NCI-H748 (cell line): ENCODE data around the gene PARP15.
"Not testable (repeated sequence)": the region's sequence is repeated elsewhere in the genome, so short reads cannot be mapped to it uniquely, and the experiment has no call there.

Source experiments
- DNase-seq: peaks from one replicate; lab custom pipeline; 2025; ENCODE audit not compliant: unreplicated experiment; lab: John Stamatoyannopoulos, UW

The PARP15 gene

DNA sequence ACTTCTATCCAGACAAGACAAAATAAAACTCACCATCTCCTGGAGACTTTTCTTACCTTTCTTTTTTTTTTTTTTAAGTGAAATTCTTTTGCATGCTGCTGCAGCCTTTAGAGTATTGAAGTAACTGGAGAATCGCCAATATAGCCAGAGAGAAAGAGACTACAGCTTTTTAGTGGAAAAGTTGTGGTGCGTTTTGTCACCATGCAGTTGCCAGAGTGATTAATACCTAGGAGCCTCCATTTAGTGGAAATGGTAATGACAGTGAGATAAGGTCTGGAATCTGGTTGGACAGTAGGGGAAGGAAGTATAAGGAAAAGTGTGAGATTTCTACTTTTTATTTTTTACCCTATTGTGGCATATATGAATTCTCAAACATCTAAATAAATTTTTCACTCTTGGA lies 85.1 kb downstream of the PARP15 start:
- DNase-seq: no peak

DNA sequence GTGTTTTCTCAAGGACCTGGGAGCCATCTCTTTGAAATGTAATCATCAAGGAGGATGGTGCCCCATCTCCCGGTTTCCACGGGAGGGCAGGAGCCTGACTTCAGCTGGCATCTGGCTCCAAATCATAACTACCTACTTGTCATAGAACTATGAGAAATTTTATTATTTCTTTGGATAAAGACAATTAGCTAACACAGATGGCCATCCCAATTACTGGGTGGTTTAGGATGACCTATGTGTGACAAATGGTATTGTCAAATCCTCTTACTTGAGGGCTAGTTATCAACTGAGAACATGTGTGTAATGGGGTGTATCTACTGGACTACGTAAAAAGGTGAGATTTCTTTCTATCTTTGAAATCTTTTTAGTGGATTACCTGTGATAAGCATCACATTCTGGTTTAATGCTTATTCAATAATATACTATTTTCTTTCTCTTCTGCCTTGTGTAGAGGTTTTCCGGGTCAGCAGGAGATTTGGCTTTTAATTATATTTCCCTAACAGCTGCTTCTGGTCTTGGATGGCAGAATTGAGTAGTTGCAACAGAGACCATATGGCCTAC lies 87.9 kb downstream of the PARP15 start:
- no peak for DNase-seq

DNA sequence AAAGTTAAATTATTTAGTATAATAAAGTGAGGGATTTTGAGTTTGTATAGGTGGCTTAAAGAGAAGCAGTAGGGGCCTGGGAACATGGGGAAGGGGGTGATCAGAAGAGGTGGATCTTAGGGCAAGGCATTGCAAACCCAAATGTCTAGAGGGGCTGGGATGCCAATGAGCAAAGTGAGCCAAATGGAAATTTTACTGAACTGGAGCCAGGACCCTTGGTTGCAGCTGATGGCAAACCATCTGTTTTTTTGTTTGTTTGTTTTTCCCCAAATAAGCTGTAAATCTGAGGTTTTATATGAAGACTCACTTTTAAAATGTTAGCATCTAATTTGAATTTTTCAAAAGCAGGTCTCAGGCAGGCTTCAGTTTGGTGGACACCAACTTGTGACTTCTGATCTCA lies 88.4 kb downstream of the PARP15 start:
- DNase-seq: no peak

DNA sequence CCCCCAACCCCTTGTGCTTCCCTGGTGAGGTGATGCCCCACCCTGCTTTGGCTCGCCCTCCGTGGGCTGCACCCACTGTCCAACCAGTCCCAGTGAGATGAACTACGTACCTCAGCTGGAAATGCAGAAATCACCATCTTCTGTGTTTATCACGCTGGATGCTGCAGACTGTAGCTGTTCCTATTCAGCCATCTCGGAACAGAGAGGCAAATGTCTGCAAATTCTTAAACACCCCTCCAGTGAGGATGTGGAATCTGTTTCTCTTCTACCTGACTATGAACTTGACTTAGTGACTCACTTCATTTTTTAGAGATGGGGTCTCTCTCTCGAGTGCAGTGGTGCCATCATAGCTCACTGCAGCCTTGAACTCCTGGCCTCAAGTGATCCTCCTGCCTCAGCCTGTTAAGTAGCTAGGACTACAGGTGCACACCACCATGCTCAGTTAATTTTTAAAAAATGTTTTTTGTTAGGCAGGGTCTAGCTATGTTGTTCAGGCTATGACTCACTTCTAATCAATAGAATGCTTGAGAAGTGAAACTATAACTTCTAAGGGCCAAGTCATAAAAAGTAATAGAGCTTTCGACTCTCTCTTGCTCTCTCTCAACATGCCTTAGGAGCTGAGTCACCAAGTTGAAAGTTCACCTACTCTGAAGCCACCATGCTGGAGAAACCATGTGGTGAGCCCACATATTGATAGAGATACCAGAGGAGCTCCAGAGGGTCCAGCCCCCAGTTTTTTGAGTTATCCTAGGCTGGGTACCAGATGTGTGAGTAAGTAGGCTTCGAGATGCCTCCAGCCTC lies 91.7 kb downstream of the PARP15 start:
- DNase-seq: no peak

DNA sequence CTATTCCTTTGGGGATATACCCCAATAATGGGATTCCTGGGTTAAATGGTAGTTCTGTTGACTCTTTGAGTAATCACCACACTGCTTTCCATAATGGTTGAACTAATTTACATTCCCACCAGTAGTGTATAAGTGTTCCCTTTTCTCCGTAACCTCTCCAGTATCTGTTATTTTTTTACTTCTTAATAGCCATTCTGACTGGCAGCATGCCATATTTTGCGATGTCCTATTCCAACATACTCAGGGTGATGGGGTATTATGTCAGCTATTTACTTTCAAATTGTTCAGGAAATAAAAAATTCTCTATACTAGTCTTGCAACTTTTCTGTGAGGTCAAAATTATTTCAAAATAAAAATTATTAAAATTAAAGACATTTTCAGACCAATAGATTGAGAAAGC lies 94.1 kb downstream of the PARP15 start:
- peak; percentile 44 for DNase-seq

DNA sequence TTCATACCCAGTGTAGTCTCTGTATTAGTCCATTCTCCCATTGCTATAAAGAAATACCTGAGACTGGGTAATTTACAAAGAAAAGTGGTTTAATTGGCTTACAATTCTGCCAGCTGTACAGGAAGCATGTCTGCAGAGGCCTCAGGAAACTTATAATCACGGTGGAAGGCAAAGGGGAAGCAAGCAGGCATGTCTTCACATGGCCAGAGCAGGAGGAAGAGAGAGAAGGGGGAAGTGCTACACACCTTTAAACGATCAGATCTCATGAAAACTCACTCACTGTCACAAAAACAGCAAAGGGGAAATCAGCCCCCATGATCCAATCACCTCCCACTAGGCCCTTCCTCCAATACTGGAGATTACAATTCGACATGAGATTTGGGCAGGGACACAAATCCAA lies 96.9 kb downstream of the PARP15 start:
- DNase-seq: no peak

DNA sequence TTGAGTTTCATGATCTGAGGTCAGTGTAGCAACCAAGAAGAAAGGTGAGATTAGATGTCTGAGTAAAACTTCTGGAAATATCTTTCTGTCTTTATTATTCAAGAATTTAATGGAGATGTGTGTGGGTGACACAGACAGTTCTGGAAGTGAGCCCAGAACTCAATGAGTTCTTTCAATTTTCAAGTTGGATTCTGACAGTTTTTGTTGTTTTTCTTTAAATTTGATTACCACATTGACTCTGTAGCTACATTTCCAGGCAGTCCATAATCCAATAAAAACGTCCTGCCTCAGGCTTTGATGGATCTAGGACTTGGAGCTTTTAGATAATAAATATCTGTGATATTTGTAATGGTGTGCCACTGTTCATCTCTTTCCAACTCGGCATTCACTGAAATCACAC lies 99.3 kb downstream of the PARP15 start:
- no peak for DNase-seq

DNA sequence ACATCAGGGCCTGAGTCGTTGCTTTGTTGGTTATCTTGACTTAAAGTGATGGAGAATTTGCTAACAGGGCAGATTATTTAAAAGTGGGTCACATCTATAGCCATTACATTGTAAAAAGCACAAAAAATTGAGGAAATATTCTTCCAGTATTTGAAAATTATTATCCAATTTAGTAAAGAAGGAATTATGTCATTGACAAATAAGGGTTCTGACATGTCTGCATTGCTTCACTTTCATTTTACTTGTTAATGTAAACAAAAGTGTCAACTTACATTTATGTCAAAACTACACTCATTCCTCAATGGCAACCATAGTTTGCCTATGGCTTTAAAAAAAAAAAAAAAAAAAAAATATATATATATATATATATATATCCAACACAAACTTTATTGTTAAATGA lies 99.8 kb downstream of the PARP15 start:
- no peak for DNase-seq

DNA sequence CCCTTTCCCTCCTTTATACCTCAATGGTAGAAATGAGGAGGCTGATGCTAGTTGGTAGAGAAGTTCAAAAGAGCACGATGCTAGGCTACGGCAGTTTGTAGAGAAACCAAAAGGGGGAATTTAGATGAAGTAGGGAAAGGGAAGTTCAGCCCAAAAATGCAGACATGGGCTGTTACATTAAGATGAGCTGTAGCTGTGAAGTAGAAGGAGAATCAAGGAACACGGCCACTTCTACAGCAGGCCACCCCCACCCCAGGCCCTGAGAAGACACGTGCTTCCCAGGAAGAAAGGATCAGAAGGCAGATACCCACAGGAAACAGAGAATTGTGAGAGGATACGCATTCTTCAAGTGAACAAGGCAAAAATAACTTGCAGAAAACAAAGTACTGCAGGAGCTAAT lies 101.1 kb downstream of the PARP15 start:
- no peak for DNase-seq

DNA sequence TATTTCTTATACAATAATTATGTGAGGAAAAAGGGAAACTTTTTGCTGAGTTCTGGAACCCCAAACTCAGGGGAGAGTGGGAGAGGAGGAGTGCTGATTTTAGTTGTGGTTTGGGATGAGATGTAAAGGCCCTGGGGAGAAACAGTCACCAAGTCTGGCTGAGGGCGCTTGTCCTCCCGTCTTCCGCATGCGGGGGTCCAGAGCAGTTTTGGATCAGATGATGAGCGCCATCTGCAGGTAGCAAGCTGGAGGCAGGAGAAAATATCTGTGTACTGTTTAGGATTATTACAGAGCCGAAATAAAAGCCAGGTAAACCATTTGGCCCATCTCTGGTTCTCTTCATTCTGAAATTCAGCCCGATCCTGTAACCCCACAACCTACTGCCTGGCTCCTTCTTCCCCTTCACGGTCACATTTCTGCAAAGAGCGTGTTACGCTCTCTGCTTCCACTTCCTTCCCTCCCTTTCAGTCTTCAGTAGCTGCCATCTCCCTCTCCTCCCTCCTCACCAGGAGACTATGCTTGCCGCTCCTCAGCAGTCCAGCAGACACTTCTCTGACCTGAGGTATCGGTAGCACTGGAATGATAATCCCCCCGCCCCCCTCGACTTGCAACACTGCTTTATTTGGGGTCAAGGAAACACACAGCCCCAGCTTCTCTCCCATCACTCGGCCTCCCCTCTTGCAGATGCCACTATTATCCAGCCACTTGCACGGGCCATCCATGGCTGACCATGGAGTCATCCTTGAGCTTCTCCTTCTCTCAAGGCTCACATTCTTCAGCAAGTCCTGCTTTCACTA lies 101.8 kb downstream of the PARP15 start:
- DNase-seq: peak; percentile 65

DNA sequence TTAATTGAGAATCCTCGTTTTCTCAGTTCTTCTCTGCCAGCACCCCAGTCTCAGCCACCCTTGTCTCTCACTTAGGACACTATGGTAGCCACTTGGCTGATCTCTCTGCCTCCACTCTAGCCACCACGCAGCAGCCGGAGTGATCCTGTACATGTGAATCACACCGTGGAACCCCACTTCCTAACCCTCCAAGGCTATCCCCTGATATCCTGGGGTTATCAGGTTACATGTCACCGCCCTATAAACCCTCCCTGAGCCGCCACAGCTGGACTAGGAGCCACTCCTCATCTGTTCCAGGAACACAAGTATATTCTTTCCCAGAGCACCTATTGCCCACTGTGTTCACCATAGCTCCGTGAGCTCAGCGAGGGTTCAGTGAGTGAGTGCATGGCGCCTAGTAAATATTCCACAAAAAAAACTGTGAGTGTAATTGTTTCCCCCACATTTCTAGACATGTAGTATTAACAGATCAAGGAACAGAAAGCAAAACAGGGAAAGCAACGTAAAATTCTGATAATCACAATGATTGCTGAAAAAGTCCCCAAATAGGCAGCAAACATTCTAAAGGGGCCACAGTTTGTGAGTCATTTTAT lies 102.5 kb downstream of the PARP15 start:
- DNase-seq: peak; percentile 38

DNA sequence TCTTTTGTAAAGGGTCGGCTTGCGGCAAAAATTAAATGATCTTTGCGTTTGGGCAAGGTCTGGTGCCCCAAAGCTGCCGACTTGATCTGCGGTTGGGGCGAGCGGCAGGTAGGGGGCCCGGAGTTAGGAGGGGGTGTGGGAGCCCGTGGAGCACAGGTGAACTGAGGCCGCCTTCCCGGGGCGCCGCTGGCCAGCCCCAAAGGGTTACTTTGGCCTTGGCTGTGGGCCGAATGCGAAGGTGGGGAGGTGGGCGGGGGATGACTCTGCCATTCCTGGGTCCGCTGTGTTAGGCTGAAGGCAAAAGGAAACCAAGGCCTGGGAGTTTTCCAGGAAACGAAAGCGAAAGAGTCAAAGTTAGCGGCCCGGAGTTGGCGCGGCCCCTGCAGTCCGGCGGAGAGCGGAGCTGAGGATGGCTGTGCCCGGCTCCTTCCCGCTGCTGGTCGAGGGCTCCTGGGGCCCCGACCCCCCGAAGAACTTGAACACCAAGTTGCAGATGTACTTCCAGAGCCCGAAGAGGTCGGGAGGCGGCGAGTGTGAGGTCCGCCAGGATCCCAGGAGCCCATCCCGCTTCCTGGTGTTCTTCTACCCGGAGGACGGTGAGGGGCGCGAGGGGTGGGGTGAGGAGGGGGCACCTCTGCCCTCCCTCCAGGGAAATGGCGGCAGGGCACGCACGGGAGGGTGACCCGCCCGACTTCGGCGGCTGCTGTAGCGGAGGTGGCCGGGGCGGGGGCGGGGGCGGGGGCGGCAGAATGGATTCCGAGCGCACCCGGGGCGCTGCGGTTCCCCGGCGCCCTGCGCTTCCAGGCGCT lies 103.2 kb downstream of the PARP15 start, which contains the start of gene PARP14:
Gene PARP14, plus strand, starts transcription at position 365 of the 809 bp plus-strand sequence. Its CDS starts 45 bp downstream, at position 410.
- peak; percentile 48 for DNase-seq

DNA sequence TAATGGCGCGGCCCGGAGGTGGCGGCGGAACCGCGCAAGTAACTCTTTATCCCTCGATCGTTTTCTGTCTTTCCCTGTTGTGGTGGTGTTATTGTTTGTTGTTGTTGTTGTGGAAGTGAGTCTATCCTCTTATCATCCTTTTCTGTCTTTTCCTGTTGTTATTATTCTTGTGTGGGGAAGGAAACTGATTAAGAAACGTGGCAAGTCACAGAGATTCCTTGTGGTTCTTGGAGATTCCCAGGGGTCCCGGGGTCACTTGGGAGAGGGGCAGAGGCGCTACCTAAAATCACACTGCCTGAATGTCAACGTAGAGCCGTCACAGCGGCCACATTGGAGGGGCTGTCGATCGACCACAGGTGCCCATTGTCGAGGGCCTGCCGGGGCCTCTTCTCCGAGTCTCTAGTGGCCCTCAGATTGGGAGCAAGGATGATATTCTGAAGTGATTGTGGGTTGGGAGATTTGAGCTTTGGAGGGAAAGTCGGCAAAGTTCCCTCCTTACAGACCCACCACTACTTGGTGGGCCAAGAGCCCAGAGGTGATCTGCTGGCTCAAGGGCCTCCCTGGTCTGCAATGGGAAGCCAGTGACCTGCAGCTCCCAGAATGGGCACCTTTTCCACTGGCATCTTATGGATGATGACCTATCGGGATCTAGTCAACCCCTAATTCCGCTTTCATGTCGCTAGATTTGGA lies 104.0 kb downstream of the PARP15 start:
- DNase-seq: no peak

DNA sequence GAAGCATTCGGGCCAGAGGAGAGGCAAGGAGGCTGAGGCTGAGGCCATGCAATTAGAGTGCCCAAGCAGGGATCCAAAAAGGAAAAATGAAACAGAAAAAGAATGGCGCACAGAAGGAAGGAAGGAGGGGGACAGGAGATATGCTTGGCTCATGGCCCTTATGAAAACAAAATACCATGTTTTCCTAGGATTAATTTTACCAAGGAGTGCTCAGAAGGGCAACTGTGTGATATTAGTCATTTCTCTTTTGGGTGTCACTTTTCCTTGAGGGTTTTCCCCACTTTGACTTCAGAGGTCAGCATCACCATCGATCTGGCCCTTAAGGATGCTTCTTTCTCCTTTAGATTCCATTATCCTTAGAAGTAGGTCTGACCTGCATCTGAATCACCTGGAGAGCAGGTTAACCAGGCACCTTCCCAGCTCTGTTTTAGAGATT lies 104.5 kb downstream of the PARP15 start:
- no peak for DNase-seq

DNA sequence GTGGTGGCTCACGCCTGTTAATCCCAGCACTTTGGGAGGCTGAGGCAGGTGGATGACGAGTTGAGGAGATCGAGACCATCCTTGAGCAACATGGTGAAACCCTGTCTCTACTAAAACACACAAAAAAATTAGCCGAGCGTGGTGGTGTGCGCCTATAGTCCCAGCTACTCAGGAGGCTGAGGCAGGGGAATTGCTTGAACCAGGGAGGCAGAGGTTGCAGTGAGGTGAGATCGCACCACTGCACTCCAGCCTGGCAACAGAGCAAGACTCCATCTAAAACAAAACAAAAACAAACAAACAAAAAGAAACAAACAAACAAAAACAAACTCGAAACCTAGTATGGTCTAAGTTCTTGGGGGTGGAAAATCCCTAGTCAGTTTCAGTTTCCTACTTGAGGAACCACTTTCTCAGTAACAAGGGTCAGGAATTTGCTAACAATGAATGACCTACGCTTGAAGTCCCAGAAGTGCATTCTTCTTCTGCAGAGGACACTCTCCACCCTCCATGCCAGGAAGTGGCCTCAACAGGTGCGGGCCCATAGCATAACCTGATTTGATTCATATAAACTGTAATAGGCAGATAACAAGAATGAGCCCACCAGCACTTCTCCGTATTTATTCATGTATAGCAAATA lies 105.4 kb downstream of the PARP15 start:
- DNase-seq: not testable (repeated sequence)

DNA sequence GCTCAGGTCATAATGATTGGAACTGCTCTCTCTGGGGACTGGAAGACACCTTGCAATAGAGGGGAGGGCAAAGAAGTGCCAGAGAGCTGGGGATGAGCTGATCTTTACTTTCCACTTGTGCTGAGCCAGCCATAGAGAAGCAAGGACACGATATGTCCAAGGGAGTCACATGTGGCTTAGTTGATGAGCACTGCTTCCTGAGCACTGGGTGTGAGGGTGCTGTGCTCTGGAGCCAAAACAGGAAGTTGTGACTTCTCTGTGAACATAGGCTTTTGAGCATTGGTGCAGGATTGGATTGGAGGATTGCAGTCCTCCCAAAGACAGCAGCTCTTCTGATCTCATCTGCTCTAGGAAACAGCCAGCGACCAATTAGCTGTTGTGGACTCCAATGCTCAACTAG lies 109.8 kb downstream of the PARP15 start:
- no peak for DNase-seq
